ENCODE results near the gene ITPKC.

Gene ITPKC

DNA sequence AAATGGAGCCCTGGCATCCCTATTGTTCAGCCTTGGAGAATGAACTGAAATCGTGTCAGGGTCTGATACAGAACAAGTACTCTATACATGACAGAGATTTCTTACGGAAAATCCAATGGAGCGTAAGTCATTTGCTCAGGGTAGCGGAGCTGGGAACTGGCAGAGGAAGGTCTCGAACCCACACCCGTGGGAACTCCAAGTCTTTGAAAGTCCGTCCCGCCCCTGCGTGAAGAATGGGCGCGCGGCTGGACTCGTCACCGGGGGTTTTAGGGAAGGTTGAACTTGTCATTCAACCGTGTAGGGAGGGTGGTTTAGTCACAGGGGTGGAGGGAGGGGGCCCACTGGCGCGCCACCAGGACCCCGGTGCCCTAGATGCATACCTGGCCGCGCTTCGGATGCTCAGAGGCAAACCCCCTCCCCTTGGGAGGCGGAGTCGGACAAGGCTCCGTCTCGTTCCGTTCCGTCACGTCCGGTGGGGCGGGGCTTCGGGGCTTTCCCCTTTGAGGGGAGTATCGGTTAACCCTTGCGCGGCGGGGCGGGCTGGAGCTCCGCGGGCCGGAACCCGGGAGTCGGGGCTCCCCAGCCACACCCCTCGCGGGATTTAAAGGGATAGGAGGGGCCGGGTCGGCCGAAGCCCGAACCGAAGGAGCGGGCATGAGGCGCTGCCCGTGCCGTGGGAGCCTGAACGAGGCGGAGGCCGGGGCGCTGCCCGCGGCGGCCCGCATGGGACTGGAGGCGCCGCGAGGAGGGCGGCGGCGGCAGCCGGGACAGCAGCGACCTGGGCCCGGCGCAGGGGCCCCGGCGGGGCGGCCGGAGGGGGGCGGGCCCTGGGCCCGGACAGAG lies at the start of gene ITPKC, which contains the start of gene COQ8B:
Gene ITPKC, plus strand, starts transcription at position 631 of the 843 bp plus-strand sequence. Its CDS starts 24 bp downstream, at position 655.
Gene COQ8B, minus strand, starts transcription at position 405 of the 843 bp plus-strand sequence. CDS start 2,254 bp downstream, outside the sequence.
- peak; percentile 99 for DNase-seq

GRCh38 chr19:40667602-40668001 lies 49.3 kb upstream of the ITPKC start:
- no peak for DNase-seq

GRCh38 chr19:40668991-40669614 lies 47.8 kb upstream of the ITPKC start:
- no peak for DNase-seq

DNA sequence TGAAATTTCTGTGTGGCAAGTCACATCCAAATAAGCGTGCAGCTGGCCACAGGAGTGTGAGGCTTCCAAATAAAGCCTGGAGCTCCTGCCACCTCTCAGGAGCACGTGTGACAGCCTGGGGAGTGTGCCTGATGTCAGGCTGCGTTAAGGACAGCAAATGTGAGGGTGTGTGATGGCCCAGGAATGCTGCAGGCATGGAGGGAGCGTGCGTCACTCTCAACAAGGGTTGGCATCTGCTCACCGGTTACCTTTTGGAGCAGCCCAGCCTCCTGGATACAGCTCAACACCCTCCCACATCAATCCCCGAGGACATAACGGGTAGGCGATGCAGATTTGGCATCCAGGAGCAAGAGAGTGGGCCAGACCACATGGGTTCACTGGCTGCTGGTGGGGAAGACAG lies 45.5 kb upstream of the ITPKC start:
- no peak for DNase-seq

GRCh38 chr19:40672038-40672437 lies 44.9 kb upstream of the ITPKC start:
- DNase-seq = no peak

- DNase-seq = no peak
These were observed 44.2 kb upstream of the ITPKC start for GRCh38 chr19:40672573-40673299.

GRCh38 chr19:40673397-40673796 lies 43.5 kb upstream of the ITPKC start:
- no peak for DNase-seq

- DNase-seq = no peak
These were observed 42.6 kb upstream of the ITPKC start for GRCh38 chr19:40674291-40674690.

DNA sequence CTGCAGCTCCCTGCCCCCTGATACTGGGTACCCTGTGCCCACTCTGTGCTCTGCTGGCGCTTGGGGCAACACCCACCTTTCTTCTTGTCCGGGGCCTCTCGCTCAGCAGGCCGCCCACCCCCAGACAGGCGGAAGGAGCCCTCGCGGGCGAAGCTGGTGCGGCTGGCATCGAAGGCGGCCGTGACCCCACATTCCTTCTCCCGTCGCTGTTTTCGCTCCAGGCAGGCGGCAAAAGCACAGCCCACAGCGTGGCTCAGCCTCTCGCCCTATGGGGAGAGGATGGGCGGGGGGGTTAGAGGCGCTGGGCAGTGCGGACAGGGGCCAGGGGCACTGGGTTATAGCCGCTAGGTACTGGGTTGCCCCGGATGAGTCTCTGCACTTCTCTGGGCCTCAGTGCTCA lies 39.8 kb upstream of the ITPKC start:
- DNase-seq = no peak

DNA sequence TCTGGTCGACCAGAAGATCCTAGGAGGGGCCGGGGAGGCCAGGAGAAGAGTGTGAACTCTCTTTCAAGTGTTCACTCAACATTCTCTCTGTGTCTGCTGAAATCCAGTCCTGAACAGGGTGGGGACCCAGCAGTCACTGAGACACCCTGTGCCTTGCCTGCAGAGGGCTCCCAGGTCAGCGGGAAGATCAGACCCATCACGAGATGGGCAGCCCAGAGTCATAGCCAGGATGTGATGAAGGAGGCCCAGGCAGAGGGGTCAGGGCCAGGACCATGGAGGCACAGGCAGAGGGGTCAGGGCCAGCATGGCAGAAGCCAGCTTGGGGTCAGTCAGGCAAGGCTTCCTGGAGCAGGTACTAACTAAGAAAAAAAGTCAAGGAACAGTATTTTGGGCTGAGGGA lies 35.9 kb upstream of the ITPKC start:
- DNase-seq = no peak

- DNase-seq = no peak
These were observed 34.4 kb upstream of the ITPKC start for GRCh38 chr19:40682431-40682964.

DNA sequence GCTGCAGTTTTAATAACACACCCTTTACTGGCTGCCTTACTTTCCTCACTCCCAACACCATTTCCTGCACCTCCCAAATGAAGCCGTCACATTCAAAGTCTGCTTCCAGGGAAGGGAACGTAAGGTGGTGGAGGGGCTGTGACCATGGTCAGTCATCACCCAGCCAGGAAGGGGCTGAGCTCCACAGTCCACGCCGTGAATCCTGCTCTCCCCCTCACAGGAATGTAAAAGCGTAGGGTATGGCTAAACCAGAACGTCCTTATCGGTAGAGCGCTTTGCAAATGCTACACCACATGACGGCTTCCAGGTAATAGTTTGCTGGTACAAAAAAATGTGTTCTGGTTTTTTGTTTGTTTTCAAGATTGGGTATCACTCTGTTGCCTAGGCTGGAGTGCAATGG lies 33.5 kb upstream of the ITPKC start:
- DNase-seq = no peak

- DNase-seq = no peak
These were observed 32.6 kb upstream of the ITPKC start for GRCh38 chr19:40684280-40684679.

- no peak for DNase-seq
These were observed 31.8 kb upstream of the ITPKC start for GRCh38 chr19:40685016-40685526.

- no peak for DNase-seq
These were observed 31.3 kb upstream of the ITPKC start for GRCh38 chr19:40685563-40685962.

DNA sequence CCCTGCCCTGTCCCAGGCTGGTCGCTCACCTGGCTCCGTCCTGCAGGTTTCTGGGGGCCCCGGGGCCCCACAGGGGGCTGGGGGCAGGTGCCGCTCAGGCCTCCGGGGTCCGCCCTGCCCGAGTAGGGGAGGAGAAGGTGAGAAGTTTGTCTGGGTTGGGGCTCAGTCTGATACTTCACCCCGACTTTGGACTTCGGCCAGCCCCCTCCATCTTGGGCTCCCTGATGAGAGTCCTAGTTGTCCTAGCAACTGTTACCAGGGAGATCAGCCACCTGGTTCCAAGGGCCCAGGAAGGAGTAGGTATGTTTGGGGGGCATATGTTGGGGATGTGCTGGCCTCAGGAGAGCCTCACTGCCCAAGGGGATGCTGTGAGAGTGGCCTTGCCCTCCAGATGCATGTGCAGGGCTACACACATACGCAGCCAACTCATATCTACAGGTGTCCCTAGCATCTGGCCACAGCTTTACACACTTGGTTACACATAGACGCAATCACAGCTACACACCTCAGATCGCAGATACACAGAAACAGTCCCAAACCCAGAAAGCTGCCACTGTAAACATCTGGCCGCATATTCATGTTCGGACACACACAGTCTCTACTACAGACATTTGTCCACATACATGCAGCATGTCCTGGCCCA lies 29.9 kb upstream of the ITPKC start:
- DNase-seq = peak; percentile 15

GRCh38 chr19:40687525-40688016 lies 29.3 kb upstream of the ITPKC start:
- no peak for DNase-seq

DNA sequence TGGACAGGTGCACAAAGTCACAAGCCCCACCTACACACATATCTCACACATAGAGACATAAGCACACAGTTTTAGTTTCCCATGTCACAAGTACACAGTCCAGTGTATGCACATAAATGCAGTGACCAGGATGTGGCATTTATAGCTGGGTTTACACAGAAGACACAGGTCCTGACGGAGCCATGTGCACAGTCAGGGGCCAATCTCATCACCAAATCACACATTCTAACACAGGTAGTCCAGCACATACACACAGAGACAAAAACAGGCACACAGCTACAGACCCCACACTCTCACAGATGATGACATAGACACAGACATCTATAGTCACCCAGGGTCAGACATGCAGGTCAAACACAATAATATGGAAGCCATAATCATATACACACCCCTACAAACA lies 28.6 kb upstream of the ITPKC start:
- no peak for DNase-seq

DNA sequence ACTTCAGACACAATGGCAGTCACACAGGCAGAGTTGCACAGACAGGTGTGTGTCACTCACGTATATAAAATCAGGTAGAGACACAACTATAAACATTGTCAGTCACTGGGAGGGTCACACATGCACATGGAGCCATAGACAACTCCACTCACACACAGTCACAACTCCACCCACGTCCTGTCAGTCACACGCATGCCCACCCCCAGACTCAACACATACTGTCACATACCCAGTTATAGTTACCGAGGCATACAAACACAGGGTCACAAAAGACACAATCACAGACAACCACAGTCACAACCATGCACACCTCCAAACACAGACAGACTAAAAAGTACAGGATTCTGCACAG lies 27.9 kb upstream of the ITPKC start:
- no peak for DNase-seq

- peak; percentile 80 for DNase-seq
These were observed 27.4 kb upstream of the ITPKC start for GRCh38 chr19:40689339-40690049.

- DNase-seq = no peak
These were observed 26.7 kb upstream of the ITPKC start, which contains the start of gene NUMBL for GRCh38 chr19:40690050-40690692. Gene NUMBL, minus strand, starts transcription at chr19:40690651. Its CDS starts 168 bp downstream, at chr19:40690483.

All from NCI-H69 (cell line).